Measurements from ENCODE around the gene TIMM21. TPM values are rescaled to one million over a fixed set of nuclear protein-coding genes. Genes with fewer than 3 reads are reported as not detected.

Gene TIMM21
- total RNA-seq, 1 experiment from 2014 or later: 15.6 TPM

- no peaks in the 10 kb centered on the region for H3K27me3 ChIP-seq (replicated peaks; ENCODE audit: control insufficient read depth, insufficient read depth, low read length)
- intact Hi-C loops (cut with micrococcal nuclease; ENCODE audit: unreplicated experiment): no loop called here
- no peaks in the 10 kb centered on the region for H3K9me3 ChIP-seq
- 0 out of 2 replicates have a peak, but pooled peaks cover 4% of the 10 kb centered on the region for H3K4me1 ChIP-seq
- no peaks in the 10 kb centered on the region for H3K4me1 Mint-ChIP-seq (ENCODE audit: low read depth, unreplicated experiment)
- no TSS peak for BruUV-seq (replicated peaks)
- H3K36me3 ChIP-seq (ENCODE audit: control insufficient read depth, insufficient read depth, low read length): no peaks in the 10 kb centered on the region
- no peak for DNase-seq
- ChIA-PET CTCF (no interaction called here), POLR2A (no interaction called here)
- H3K9me3 Mint-ChIP-seq (ENCODE audit: unreplicated experiment): no peaks in the 10 kb centered on the region
- H3K4me3 Mint-ChIP-seq (ENCODE audit: unreplicated experiment): no peak overlapping the region
- H3K27me3 Mint-ChIP-seq (ENCODE audit: insufficient read depth, unreplicated experiment): no peaks in the 10 kb centered on the region
- no peak for TF ChIP-seq CTCF (IDR thresholded peaks at IDR 0.05; ENCODE audit: insufficient read depth in 1 of 2, low read depth in 1 of 2, low read length in 1 of 2, severe bottlenecking in 1 of 2, unreplicated experiment in 1 of 2)
- H3K27ac Mint-ChIP-seq (ENCODE audit: unreplicated experiment): no peak overlapping the region
- H3K36me3 Mint-ChIP-seq (ENCODE audit: insufficient read depth, unreplicated experiment): peaks cover 9% of the 10 kb centered on the region
- no peak overlapping the region for H3K4me3 ChIP-seq (ENCODE audit: low read depth, low read length)
Observed at GRCh38 chr18:74204526-74205152, 56.3 kb downstream of the TIMM21 start.

Other genes with a start within 250 kb of the TIMM21 start
- 0.29 TPM in 1 of 2 replicates, not detected in the other for gene FBXO15, start 689 bp upstream of the TIMM21 start, total RNA-seq (2022)
- gene CYB5A, start 143.4 kb downstream of the TIMM21 start, total RNA-seq (2022): 103 and 105 TPM in 2 replicates
- gene C18orf63, start 167.3 kb downstream of the TIMM21 start, total RNA-seq (2022): 0.07 TPM in 1 of 2 replicates, not detected in the other

Measured in Caco-2 (cell line).